Skin epidermis (tissue), 12 donors: ENCODE results near the gene OR51E1.

Experiments used
- H3K27ac ChIP-seq, 21 experiments: fragments of 200-600 bp; sonication (generic) in 11 of 21; one replicate each; pipeline ENCODE4 v1.5.0; 2020; ENCODE audit warnings: mild to moderate bottlenecking in 3 of 21, inconsistent platforms in 2 of 21, moderate library complexity in 2 of 21
- H3K4me3 ChIP-seq, 7 experiments: fragments of 200-600 bp; sonication (generic) in 2 of 7; one replicate each; pipeline ENCODE4 v1.5.0; 2020; ENCODE audit warnings: inconsistent platforms in 2 of 7, mild to moderate bottlenecking in 2 of 7, moderate library complexity in 1 of 7

OR51E1 gene, protein sequence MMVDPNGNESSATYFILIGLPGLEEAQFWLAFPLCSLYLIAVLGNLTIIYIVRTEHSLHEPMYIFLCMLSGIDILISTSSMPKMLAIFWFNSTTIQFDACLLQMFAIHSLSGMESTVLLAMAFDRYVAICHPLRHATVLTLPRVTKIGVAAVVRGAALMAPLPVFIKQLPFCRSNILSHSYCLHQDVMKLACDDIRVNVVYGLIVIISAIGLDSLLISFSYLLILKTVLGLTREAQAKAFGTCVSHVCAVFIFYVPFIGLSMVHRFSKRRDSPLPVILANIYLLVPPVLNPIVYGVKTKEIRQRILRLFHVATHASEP

DNA sequence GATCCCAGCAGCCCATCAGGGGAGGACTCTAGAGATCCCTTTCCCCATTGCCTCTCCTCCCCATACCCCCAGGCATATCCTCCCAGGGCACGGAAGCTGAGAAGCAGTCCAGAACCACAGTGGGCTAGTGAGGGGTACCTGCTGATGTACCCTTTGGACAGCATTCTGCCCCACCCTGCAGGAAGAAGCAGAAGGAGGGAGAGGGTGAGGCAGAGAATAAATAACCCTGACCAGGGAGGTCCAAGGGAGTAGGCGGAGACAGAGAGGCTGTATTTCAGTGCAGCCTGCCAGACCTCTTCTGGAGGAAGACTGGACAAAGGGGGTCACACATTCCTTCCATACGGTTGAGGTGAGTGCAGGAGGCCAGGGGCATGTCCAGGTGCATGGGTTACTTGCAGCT lies at the start of gene OR51E1:
TSS of gene OR51E1 (plus strand) at position 301 of the 400 bp plus-strand sequence. CDS start 8,545 bp downstream, outside the sequence.
- H3K27ac ChIP-seq = no peak within 1 kb of the TSS
- H3K4me3 ChIP-seq = no peak within 1 kb of the TSS

DNA sequence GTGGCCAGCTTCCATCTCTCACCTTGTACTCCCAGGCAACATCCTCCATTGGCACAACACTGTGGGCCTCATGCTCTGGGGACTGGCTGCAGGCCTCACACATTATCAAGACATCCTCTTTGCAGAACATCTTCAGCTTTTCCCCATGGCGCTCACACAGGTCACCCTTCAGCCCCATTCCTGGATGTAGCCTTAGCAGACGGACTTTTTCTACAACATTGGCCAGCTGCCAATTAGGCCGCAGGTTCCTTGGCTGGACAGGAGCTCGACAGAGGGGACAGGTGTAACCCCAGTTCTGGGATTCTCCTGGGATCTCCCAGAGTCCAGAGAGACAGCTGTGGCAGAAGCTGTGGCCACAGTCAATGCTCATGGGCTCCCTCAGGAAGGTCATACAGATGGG lies 38.7 kb upstream of the OR51E1 start:
- no peak overlapping the region for H3K4me3 ChIP-seq

GRCh38 chr11:4606231-4607015 lies 37.4 kb upstream of the OR51E1 start:
- peak overlapping the region in 3 of 21 experiments; percentile 18 to 91 (median 90) for H3K27ac ChIP-seq
- peak overlapping the region in 2 of 7 experiments; percentile 71 to 75 for H3K4me3 ChIP-seq

More for the DNA sequence above, 38.7 kb upstream of the OR51E1 start:
- no peak overlapping the region for H3K27ac ChIP-seq

DNA sequence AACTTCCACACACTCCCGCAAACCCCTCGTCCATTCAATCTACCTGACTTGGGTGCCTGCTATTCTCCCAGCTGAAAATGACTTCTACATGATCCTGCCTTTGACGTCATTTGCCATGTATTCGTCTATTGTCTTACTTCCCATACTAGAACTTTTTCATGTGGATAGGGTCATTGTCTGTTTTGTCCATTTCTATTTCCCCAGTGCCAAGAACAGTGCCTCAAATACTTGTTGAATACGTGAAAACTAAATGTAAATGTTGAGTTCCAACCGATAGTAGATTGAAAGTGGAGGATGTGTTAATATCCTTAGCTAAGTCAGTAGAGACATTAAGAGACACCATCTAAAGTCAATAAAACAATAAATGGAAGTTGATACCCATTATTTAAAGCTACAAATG lies 36.7 kb upstream of the OR51E1 start:
- H3K4me3 ChIP-seq = peak overlapping the region; percentile 58 to 81 (median 71)
- H3K27ac ChIP-seq = peak overlapping the region in 12 of 21 experiments; percentile 18 to 93 (median 89)

DNA sequence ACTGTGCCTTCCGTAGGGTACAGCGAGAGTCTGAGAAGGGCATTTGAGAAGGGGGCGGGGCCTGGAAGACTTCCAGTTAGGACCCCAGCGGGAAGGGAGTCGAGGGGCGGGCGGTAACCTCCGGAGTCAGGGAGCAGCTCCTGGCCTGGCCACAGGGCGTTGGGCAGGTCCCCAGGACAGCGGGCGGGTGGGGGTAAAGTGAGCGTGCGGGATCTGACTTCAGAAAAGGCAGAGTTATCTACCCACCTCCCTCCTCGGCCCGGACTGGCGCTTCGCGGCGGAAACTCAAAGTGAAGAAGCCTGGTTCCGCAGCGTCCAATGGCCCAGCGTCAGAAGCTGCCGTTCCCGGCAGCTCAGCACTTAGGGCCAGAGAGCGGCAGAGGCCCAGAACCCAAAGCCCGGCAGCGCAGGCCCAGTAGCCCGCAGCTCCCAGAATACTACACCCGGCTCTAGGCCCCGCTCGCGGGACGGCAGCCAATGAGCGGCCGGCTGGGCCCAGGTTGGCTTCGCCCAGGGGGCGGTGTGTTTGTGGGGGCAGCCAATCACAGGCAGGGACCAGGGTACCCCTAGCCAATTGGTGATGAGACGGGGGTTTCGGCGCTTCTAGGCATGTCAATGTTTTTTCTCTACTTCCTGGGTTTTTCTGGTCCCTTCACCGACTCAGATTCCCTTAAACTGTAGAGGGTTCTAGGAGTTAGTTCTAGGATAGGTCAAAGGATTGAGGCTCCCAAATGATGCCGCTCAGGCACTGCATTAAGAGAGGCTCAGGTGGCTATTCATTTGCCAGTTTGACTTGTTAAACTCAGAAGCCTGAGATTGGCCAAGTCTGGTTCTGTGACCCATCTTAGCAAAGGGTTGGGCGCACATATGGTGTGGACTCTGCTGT lies 35.8 kb upstream of the OR51E1 start, which contains the start of gene TRIM68:
TSS of gene TRIM68 (minus strand) at position 451 of the 886 bp plus-strand sequence. CDS start 2,727 bp downstream, outside the sequence.
- H3K4me3 ChIP-seq = peak within 1 kb of the TSS; percentile 58 to 81 (median 71)
- H3K27ac ChIP-seq = peak within 1 kb of the TSS in 20 of 21 experiments; percentile 77 to 94 (median 89)

- H3K27ac ChIP-seq = peak overlapping the region in 5 of 21 experiments; percentile 8 to 60 (median 28)
- no peak overlapping the region for H3K4me3 ChIP-seq
Observed at GRCh38 chr11:4610258-4610935, 33.4 kb upstream of the OR51E1 start.

- Histone ChIP-seq H3K27ac (no peak overlapping the region), H3K4me3 (no peak overlapping the region)
Observed at GRCh38 chr11:4611986-4612385, 31.8 kb upstream of the OR51E1 start.

GRCh38 chr11:4615856-4616444 lies 27.8 kb upstream of the OR51E1 start:
- Histone ChIP-seq H3K4me3 (no peak overlapping the region), H3K27ac (no peak overlapping the region)

DNA sequence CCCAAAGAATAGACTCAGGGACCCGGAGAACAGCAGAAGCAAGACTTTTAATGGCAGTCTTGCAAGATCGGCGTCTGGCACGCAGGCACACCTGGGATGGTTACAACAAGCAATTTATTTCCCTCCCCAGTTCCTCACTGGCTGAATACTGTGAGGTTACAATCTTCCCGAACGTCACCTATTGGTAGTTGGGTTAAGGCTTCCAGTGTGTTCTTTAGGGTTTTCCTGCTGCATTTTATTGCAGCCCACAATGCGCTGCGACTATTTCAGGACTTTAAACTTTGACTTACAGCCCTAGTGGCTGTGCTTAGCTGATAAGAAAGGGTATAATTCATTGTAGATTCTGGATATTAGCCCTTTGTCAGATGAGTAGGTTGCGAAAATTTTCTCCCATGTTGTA lies 24.3 kb upstream of the OR51E1 start:
- no peak overlapping the region for H3K4me3 ChIP-seq

GRCh38 chr11:4626207-4627099 lies 17.3 kb upstream of the OR51E1 start:
- Histone ChIP-seq H3K27ac (no peak overlapping the region), H3K4me3 (no peak overlapping the region)

More for the DNA sequence above, 24.3 kb upstream of the OR51E1 start:
- no peak overlapping the region for H3K27ac ChIP-seq

DNA sequence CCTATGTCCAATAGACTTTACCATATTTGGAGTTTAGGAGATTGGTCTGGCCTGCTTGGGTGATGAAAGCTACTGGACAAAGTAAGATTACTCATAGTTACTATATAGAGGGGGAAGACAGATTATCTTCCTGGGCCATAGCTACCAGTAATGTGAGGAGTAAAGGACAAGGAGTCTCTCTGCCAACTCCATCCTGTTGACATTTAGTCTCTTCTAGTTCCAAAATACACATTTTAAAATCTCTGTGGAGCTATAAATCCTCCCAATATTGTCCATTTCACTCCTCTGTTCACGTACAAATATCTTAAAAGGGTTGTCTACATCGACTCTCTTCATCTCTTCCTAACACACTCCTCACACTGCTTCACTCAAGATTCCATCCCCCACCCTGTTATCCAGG lies 7.6 kb upstream of the OR51E1 start:
- Histone ChIP-seq H3K4me3 (no peak overlapping the region), H3K27ac (no peak overlapping the region)

DNA sequence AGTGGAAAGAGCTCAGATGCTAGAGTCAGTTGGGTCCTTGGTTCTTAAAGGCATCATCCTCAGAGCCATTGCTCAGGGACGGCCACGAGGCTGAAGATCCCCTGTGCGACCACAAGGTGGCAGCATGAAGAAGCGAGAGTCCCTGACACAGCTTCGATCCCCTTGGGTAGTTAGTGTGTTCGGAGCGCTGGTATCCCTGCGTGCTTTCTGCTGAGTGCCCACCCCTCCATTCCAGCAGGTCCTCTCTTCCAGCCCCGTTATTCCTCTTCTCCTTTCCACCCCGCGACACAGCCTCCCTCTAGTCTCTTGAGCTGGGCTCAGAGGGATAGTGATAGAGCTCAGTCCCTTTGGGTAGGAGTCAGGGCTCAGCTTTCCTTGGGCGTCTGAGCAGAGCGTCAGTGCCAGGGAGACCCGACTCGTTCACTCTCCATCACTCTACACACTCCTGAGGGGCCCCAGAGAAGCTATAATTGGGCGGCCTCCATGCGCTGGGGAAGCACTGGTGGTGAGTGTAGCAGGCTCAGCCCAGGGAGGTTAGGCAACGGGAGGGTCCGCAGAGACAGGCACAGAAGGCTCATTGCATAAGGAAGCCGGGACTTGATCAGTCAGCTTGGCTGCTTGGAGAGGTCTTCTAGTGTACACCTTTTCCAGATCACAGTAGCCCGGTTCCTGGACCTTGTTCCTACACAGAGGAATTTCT lies 6.7 kb upstream of the OR51E1 start, which contains the start of gene OR51D1:
TSS of gene OR51D1 (plus strand) at position 516 of the 700 bp plus-strand sequence. CDS start 2,314 bp downstream, outside the sequence.
- Histone ChIP-seq H3K27ac (no peak within 1 kb of the TSS), H3K4me3 (no peak within 1 kb of the TSS)

DNA sequence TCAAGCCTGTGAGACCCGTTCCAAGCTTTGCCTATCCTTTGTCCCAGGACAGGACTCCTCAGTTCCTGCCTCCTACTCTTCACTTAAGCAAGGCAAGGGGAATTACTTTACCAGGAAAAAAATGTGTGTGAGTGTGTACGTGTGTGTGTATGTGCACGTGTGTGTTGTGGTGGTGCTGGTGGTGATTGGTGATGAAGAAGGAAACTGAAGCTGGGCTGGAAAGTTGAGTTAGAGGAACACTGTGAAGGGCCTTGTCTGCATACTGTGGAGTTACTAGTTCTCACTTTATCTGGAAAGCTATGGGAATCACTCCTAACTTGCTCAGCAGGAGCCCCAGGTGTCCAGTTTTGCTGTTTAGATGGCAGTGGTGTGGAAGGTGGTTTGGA lies 6.1 kb upstream of the OR51E1 start:
- Histone ChIP-seq H3K4me3 (no peak overlapping the region), H3K27ac (no peak overlapping the region)

DNA sequence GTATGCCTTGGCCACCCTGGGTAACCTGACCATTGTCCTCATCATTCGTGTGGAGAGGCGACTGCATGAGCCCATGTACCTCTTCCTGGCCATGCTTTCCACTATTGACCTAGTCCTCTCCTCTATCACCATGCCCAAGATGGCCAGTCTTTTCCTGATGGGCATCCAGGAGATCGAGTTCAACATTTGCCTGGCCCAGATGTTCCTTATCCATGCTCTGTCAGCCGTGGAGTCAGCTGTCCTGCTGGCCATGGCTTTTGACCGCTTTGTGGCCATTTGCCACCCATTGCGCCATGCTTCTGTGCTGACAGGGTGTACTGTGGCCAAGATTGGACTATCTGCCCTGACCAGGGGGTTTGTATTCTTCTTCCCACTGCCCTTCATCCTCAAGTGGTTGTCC lies 3.9 kb upstream of the OR51E1 start:
- Histone ChIP-seq H3K27ac (no peak overlapping the region), H3K4me3 (no peak overlapping the region)

GRCh38 chr11:4641501-4641900 lies 2.3 kb upstream of the OR51E1 start:
- Histone ChIP-seq H3K4me3 (no peak overlapping the region), H3K27ac (no peak overlapping the region)

GRCh38 chr11:4642043-4642442 lies 1.7 kb upstream of the OR51E1 start:
- H3K27ac ChIP-seq = no peak overlapping the region

GRCh38 chr11:4643076-4643475 lies 706 bp upstream of the OR51E1 start:
- H3K27ac ChIP-seq = no peak overlapping the region
- no peak overlapping the region for H3K4me3 ChIP-seq

More at GRCh38 chr11:4642043-4642442, 1.7 kb upstream of the OR51E1 start:
- H3K4me3 ChIP-seq = no peak overlapping the region
